Neuron (in vitro differentiated cells): ENCODE results near the gene SLC9A3.

ENCODE experiments used
- H2AFZ ChIP-seq: one replicate; pipeline ENCODE4 v1.6.1; 2013; ENCODE audit warnings: low read depth, mild to moderate bottlenecking, inconsistent platforms, low read length, moderate library complexity
- H3K27me3 ChIP-seq: one replicate; pipeline ENCODE4 v1.6.1; 2013; ENCODE audit warnings: low read length; ENCODE audit not compliant: insufficient read depth
- H3K36me3 ChIP-seq: one replicate; pipeline ENCODE4 v1.6.1; 2013; ENCODE audit warnings: low read length; ENCODE audit not compliant: insufficient read depth
- H3K4me1 ChIP-seq: one replicate; pipeline ENCODE4 v1.6.1; 2013; ENCODE audit warnings: low read length; ENCODE audit not compliant: insufficient read depth
- H3K4me3 ChIP-seq: 2 replicates; pipeline ENCODE4 v1.5.1; 2013; ENCODE audit warnings: mild to moderate bottlenecking, low read length, moderate library complexity
- H3K9me3 ChIP-seq: one replicate; pipeline ENCODE4 v1.6.1; 2013; ENCODE audit warnings: low read length

Gene SLC9A3

DNA sequence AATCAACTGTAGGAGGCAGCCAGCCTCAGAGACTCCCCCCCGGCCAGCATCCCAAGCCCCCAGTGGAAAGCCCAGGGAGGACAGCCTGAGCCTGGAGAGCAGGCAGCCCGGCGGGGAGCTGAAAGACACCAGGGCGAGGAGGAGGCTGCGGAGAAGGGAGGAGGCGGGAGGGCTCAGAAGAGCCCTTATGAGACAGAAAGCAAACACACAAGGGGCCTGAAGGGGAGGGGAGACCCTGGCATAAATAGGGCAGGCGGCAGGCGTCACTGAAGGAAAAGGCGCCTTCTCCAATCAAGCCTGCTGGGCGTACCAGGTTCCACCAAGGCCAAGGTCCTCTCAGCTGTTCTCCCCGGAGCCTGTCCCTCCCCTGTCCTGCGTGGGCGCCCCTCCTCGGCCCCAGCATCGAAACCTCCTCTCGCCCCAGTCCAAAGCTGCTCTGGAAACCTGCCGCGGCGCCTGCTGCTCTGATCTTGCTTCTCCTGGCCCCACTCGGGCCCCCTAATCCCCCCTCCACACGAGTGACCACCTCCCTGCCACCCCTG lies 1.3 kb downstream of the SLC9A3 start:
- H3K27me3 ChIP-seq, result peaks cover 82% of the 10 kb centered on the region
- H3K4me1 ChIP-seq, result peaks cover 14% of the 10 kb centered on the region
- no peaks in the 10 kb centered on the region for H3K9me3 ChIP-seq
- no peaks in the 10 kb centered on the region for H3K36me3 ChIP-seq
- no peak overlapping the region for H3K4me3 ChIP-seq
- H2AFZ ChIP-seq, result no peak overlapping the region

GRCh38 chr5:522116-522515 lies 2.1 kb downstream of the SLC9A3 start:
- H3K4me3 ChIP-seq, result no peak overlapping the region
- H3K36me3 ChIP-seq, result no peaks in the 10 kb centered on the region
- H2AFZ ChIP-seq, result no peak overlapping the region
- peaks cover 14% of the 10 kb centered on the region for H3K4me1 ChIP-seq
- peaks cover 74% of the 10 kb centered on the region for H3K27me3 ChIP-seq
- no peaks in the 10 kb centered on the region for H3K9me3 ChIP-seq

- H3K4me1 ChIP-seq, result peaks cover 14% of the 10 kb centered on the region
- no peaks in the 10 kb centered on the region for H3K9me3 ChIP-seq
- no peak overlapping the region for H2AFZ ChIP-seq
- H3K27me3 ChIP-seq, result peaks cover 69% of the 10 kb centered on the region
- H3K4me3 ChIP-seq, result no peak overlapping the region
- no peaks in the 10 kb centered on the region for H3K36me3 ChIP-seq
Observed at GRCh38 chr5:521680-522079, 2.6 kb downstream of the SLC9A3 start.

DNA sequence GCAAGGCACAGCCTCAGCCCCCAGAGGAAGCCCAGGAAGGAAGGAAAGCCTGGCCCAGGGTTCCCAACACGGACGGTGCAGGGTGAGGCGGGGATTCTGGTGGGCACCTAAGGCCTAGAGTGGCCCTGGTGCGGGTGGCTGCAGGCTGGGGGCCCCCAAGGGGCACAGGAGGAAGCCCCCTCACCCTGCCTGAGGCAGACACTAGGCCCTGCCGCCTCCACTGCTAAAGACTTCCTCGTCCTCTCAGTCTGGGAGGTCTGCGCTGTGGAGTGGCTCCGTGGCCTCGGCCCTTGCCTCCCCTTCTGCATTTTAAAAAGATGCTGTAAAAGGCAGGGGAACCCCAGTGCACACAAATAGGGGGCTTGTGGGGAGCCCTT lies 3.4 kb downstream of the SLC9A3 start:
- peaks cover 14% of the 10 kb centered on the region for H3K4me1 ChIP-seq
- no peaks in the 10 kb centered on the region for H3K9me3 ChIP-seq
- no peak overlapping the region for H2AFZ ChIP-seq
- peaks cover 63% of the 10 kb centered on the region for H3K27me3 ChIP-seq
- H3K36me3 ChIP-seq, result no peaks in the 10 kb centered on the region
- H3K4me3 ChIP-seq, result no peak overlapping the region

- H3K4me3 ChIP-seq, result no peak overlapping the region
- peaks cover 59% of the 10 kb centered on the region for H3K27me3 ChIP-seq
- no peaks in the 10 kb centered on the region for H3K36me3 ChIP-seq
- no peaks in the 10 kb centered on the region for H3K9me3 ChIP-seq
- peaks cover 14% of the 10 kb centered on the region for H3K4me1 ChIP-seq
- H2AFZ ChIP-seq, result no peak overlapping the region
Observed at GRCh38 chr5:520196-520849, 3.9 kb downstream of the SLC9A3 start.

GRCh38 chr5:518721-519120 lies 5.5 kb downstream of the SLC9A3 start:
- no peak overlapping the region for H2AFZ ChIP-seq
- H3K4me1 ChIP-seq, result peaks cover 10% of the 10 kb centered on the region
- H3K27me3 ChIP-seq, result peaks cover 61% of the 10 kb centered on the region
- H3K9me3 ChIP-seq, result no peaks in the 10 kb centered on the region
- no peak overlapping the region for H3K4me3 ChIP-seq
- no peaks in the 10 kb centered on the region for H3K36me3 ChIP-seq

GRCh38 chr5:517535-518100 lies 6.6 kb downstream of the SLC9A3 start:
- Histone ChIP-seq H3K27me3 (peaks cover 61% of the 10 kb centered on the region), H2AFZ (no peak overlapping the region), H3K36me3 (no peaks in the 10 kb centered on the region), H3K4me3 (no peak overlapping the region), H3K4me1 (no peaks in the 10 kb centered on the region), H3K9me3 (no peaks in the 10 kb centered on the region)

DNA sequence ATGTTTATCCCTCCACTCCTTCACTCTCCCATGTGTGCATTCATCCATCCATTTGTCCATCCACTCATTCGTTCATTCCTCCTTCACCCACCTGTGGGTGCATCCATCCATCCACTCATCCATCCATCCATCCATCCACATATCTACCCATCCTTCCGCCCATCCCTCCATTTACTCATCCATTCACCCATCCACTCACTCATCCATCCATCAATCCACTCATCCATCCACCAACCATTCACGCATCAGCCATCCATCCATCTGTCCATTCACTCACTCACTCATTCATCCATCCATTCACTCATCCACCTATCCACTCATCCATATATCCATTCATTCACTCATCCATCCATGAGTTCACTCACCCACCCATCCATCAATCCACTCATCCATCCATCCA lies 7.3 kb downstream of the SLC9A3 start:
- Histone ChIP-seq H3K27me3 (peaks cover 60% of the 10 kb centered on the region), H3K4me1 (no peaks in the 10 kb centered on the region), H2AFZ (no peak overlapping the region), H3K4me3 (no peak overlapping the region), H3K36me3 (no peaks in the 10 kb centered on the region), H3K9me3 (no peaks in the 10 kb centered on the region)

DNA sequence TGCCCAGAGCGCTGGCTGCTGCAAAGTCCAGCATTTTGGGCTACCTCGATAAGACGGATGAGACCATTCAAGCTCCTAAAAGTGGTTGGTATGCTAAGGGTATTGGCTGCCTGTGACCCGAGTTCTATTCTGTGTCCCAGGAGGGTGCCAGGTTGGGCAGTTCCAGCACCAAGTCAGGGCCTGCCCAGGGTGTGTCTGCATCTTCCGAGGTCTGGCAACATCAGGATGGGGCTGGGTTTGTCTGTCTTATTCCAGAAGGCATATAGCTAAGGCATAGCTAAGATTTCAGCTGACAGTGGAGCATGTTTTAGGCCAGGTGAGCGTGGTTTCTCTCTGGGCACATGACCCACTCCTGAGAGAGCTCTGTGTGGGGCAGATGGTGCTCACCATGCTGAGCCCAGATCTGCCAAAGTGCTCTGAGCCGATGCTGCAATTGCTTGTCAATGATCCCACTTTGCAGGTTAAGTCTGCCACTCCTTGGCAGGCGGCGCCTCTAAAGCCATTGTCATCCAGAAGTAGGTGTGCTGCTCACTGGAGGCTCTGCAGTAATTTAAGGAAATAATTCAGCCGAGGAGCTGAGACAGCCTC lies 7.8 kb downstream of the SLC9A3 start:
- H3K36me3 ChIP-seq, result no peaks in the 10 kb centered on the region
- H2AFZ ChIP-seq, result no peak overlapping the region
- H3K4me3 ChIP-seq, result no peak overlapping the region
- no peaks in the 10 kb centered on the region for H3K9me3 ChIP-seq
- H3K4me1 ChIP-seq, result no peaks in the 10 kb centered on the region
- H3K27me3 ChIP-seq, result peaks cover 58% of the 10 kb centered on the region

DNA sequence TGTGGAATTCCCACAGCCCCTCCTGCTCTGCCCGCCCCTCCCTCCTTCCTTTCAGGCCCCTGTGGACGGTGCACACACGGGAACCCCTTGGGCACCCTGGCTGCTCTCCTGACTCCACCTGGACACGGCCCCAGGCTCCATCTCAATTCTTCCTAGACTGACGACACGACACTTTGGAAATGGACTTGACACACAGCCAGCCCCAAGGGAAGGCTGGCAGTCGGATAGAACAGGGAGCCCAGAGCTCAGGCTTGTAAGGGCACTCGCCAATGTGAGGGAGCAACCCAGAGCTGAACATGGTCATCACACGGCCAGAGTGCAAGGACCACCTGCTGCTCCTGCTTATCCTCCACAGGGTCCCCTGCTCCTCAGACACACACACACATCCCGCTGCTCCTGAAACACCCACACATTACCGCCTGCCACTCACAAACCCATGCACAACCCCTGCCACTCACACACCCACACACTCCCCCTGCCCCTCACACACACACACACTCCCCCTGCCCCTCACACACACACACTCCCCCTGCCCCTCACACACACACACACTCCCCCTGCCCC lies 8.9 kb downstream of the SLC9A3 start:
- Histone ChIP-seq H3K9me3 (no peaks in the 10 kb centered on the region), H3K4me3 (no peak overlapping the region), H3K36me3 (no peaks in the 10 kb centered on the region), H3K27me3 (peaks cover 55% of the 10 kb centered on the region), H2AFZ (no peak overlapping the region), H3K4me1 (no peaks in the 10 kb centered on the region)

- H3K9me3 ChIP-seq, result no peaks in the 10 kb centered on the region
- H2AFZ ChIP-seq, result no peak overlapping the region
- no peaks in the 10 kb centered on the region for H3K4me1 ChIP-seq
- no peaks in the 10 kb centered on the region for H3K36me3 ChIP-seq
- H3K4me3 ChIP-seq, result no peak overlapping the region
- H3K27me3 ChIP-seq, result peaks cover 53% of the 10 kb centered on the region
Observed at GRCh38 chr5:514673-515072, 9.6 kb downstream of the SLC9A3 start.

DNA sequence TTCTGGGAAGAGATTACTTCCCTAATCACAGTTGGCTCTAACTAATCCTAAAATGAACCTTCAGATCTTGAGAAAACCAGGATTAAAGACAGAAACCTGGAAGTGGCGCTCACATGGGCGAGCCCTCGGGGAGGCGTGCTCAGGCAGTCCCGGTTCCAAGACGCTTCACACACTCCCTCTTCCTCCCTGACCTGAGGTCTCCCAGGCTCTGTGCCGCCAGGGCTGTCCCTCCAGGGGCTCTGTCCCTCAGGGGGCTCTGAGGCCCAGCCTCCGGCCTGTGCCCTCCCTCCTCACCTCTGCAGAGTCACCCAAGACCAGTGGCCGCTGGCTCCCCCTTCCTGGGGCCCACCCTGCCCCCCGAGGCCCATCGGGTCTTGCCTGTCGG lies 10.2 kb downstream of the SLC9A3 start:
- H3K4me3 ChIP-seq, result no peak overlapping the region
- no peak overlapping the region for H2AFZ ChIP-seq
- H3K9me3 ChIP-seq, result no peaks in the 10 kb centered on the region
- peaks cover 50% of the 10 kb centered on the region for H3K27me3 ChIP-seq
- no peaks in the 10 kb centered on the region for H3K4me1 ChIP-seq
- no peaks in the 10 kb centered on the region for H3K36me3 ChIP-seq

DNA sequence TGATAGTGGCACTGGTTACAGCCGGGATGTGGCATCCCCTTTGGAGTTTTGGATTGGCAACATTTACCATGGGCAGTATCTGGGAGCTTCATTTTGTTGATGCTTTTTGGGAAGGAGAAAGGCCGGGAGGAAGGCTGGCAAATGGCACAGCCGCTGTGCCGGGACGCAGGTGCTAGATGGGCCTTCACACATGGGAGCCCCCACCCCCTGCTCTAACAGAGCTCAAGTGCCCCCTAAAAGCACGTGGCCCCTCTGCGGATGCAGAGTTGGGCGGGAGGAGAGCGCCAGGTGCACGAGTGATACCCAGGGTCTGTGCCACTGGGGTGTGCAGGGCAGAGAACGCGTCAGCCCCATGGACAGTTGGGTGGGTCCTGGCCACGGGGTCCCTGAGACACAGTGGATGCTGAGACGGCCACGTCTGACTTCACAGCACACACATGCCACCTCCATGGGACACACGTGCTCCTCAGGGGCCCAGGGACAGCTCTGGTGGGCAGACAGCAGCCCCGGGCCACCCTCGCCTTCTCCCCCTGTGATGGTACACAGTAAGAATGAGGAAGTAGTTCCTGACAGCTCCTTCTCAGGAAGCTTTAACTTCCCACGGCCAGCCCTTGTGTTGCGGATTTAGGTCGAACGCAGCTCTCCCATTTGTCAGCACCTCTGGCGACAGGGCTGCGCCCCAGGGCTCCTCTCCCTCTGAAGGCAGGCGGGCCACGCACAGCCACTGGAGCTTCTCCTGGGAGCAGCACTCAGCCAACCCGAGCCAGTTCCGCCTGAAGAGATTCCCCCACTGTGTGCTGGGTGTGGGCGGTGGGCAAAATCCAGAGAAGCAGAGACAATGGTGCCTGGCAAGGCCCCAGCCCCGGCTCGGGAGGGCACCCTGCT lies 10.8 kb downstream of the SLC9A3 start:
- Histone ChIP-seq H3K27me3 (peaks cover 48% of the 10 kb centered on the region), H3K9me3 (no peaks in the 10 kb centered on the region), H3K36me3 (no peaks in the 10 kb centered on the region), H3K4me1 (no peaks in the 10 kb centered on the region), H3K4me3 (no peak overlapping the region), H2AFZ (no peak overlapping the region)
